ENCODE data around the gene SOCS3.

The SOCS3 gene
- 303 to 814 (median 480) reads per million in 4 donors for total RNA-seq

- peak; percentile 91 to 99 (median 93) for DNase-seq
Measured at GRCh38 chr17:78359997-78360370, at the start of gene SOCS3. SOCS3 (minus strand) TSS chr17:78360077; CDS start chr17:78359095, 982 bp downstream.

GRCh38 chr17:78409191-78409928, 49.5 kb upstream of the SOCS3 start:
- no peak for DNase-seq

GRCh38 chr17:78408476-78409050, 48.7 kb upstream of the SOCS3 start:
- DNase-seq, result no peak

- DNase-seq, result no peak
Measured at GRCh38 chr17:78407387-78408000, 47.6 kb upstream of the SOCS3 start.

GRCh38 chr17:78406920-78407319, 47.0 kb upstream of the SOCS3 start:
- no peak for DNase-seq

GRCh38 chr17:78406396-78406795, 46.5 kb upstream of the SOCS3 start:
- no peak for DNase-seq

GRCh38 chr17:78403822-78404221, 43.9 kb upstream of the SOCS3 start:
- DNase-seq, result no peak

GRCh38 chr17:78401891-78402290, 42.0 kb upstream of the SOCS3 start:
- DNase-seq, result no peak

- no peak for DNase-seq
Measured at GRCh38 chr17:78401246-78401645, 41.4 kb upstream of the SOCS3 start.

- DNase-seq, result no peak
Measured at GRCh38 chr17:78400581-78401240, 40.8 kb upstream of the SOCS3 start.

GRCh38 chr17:78399693-78400144, 39.8 kb upstream of the SOCS3 start:
- DNase-seq, result no peak

GRCh38 chr17:78399028-78399692, 39.3 kb upstream of the SOCS3 start:
- no peak for DNase-seq

- DNase-seq, result no peak
Measured at GRCh38 chr17:78398390-78398789, 38.5 kb upstream of the SOCS3 start.

- no peak for DNase-seq
Measured at GRCh38 chr17:78397681-78398101, 37.8 kb upstream of the SOCS3 start.

GRCh38 chr17:78396441-78397337, 36.8 kb upstream of the SOCS3 start:
- no peak for DNase-seq

GRCh38 chr17:78395155-78395554, 35.3 kb upstream of the SOCS3 start:
- DNase-seq, result no peak

- DNase-seq, result no peak
Measured at GRCh38 chr17:78394209-78394608, 34.3 kb upstream of the SOCS3 start.

GRCh38 chr17:78393575-78393974, 33.7 kb upstream of the SOCS3 start:
- DNase-seq, result no peak

GRCh38 chr17:78392295-78392694, 32.4 kb upstream of the SOCS3 start:
- no peak for DNase-seq

GRCh38 chr17:78391843-78392242, 32.0 kb upstream of the SOCS3 start:
- no peak for DNase-seq

- DNase-seq, result no peak
Measured at GRCh38 chr17:78391051-78391431, 31.2 kb upstream of the SOCS3 start.
